ENCODE data around the gene TRAF2. TPM values are rescaled to one million over a fixed set of nuclear protein-coding genes. Genes with fewer than 3 reads are reported as not detected.
"Not testable (repeated sequence)": the region's sequence is repeated elsewhere in the genome, so short reads cannot be mapped to it uniquely, and the experiment has no call there.

The TRAF2 gene
- total and polyA plus RNA-seq, 2 of the 13 experiments (the other 11 are each of a cell fraction or from before 2014, with no cell fraction given): 12.4 to 13.6 TPM

- no peak for TF ChIP-seq RBM39 (IDR thresholded peaks at IDR 0.05; ENCODE audit: low read depth, low read length, poor library complexity, severe bottlenecking)
Observed at GRCh38 chr9:136837146-136837855, 49.0 kb upstream of the TRAF2 start (continued).

GRCh38 chr9:136837856-136838277 is 48.4 kb upstream of the TRAF2 start:
- ATAC-seq; BruUV-seq (replicated peaks); H3K4me2 ChIP-seq (ENCODE audit: low read depth, low read length); H3K4me3 ChIP-seq (replicated peaks in 1 of 3; ENCODE audit: insufficient read depth in 1 of 3, low read depth in 2 of 3, low read length in 3 of 3); H2AFZ ChIP-seq (ENCODE audit: low read length); FAIRE-seq; H4K20me1 ChIP-seq (ENCODE audit: insufficient read depth, low read length); H3K27ac ChIP-seq (ENCODE audit: extremely low read length, insufficient read depth, low read length); in situ Hi-C loops (cut with HindIII; ENCODE audit: extremely low pct_ligation_motif_present, low pct_unique_long_range_greater_than_20kb); DNase-seq (ENCODE audit: low spot score); CTCF ChIA-PET (ENCODE audit: low intra/inter-chr PET ratio, low total read pairs); H3K79me2 ChIP-seq (ENCODE audit: insufficient read depth, low read length); intact Hi-C loops (cut with micrococcal nuclease; ENCODE audit: unreplicated experiment); POLR2A ChIA-PET; H3K27me3 ChIP-seq (ENCODE audit: control insufficient read depth in 1 of 2, insufficient read depth in 2 of 2, low read length in 2 of 2); H3K9ac ChIP-seq (ENCODE audit: insufficient read depth, low read depth, low read length); H3K9me3 ChIP-seq (ENCODE audit: low read length): not testable (repeated sequence)
- H3K4me1 ChIP-seq (ENCODE audit: insufficient read depth, low read length): peaks cover 35% of the 10 kb centered on the region
- H3K36me3 ChIP-seq (replicated peaks in 1 of 2; ENCODE audit: control insufficient read depth in 1 of 2, insufficient read depth in 2 of 2, low read length in 2 of 2): peaks cover 10 to 13% of the 10 kb centered on the region in 2 experiments; a peak in 3 of 5 replicates
- 75% methylated on average over 9 of the region's 15 CpGs for WGBS (ENCODE audit: low lambda C conversion rate)
- TF ChIP-seq ZBTB33 (CRISPR knock-in tag; IDR thresholded peaks at IDR 0.05): peak; percentile 72; the same call in 1 of the 2 replicates
- 0 out of 2 replicates have a peak, but pooled peaks have one; percentile 41 for TF ChIP-seq ZBTB38 (CRISPR knock-in tag; IDR thresholded peaks at IDR 0.05)
- TF ChIP-seq AGO1 (IDR thresholded peaks at IDR 0.05; ENCODE audit: low read depth, low read length, poor library complexity, severe bottlenecking): peak; percentile 57
- 0 out of 2 replicates have a peak, but pooled peaks have one; percentile 1 for TF ChIP-seq ZC3H13 (CRISPR knock-in tag; IDR thresholded peaks at IDR 0.05)
- 0 out of 2 replicates have a peak, but pooled peaks have one; percentile 4 for TF ChIP-seq ZNF687 (CRISPR knock-in tag; IDR thresholded peaks at IDR 0.05)
